ENCODE data around the gene GOLGB1.
"Not testable (repeated sequence)": the region's sequence is repeated elsewhere in the genome, so short reads cannot be mapped to it uniquely, and the experiment has no call there.

Gene GOLGB1

DNA sequence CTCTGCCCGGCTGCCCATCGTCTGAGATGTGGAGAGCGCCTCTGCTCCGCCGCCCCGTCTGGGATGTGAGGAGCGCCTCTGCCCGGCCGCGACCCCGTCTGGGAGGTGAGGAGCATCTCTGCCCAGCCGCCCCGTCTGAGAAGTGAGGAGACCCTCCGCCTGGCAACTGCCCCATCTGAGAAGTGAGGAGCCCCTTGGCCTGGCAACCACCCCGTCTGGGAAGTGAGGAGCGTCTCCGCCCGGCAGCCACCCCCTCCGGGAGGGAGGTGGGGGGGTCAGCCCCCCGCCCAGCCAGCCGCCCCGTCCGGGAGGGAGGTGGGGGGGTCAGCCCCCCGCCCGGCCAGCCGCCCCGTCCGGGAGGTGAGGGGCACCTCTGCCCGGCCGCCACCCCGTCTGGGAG is 60.8 kb downstream of the GOLGB1 start:
- not testable (repeated sequence) for DNase-seq (ENCODE audit: low spot score)

DNA sequence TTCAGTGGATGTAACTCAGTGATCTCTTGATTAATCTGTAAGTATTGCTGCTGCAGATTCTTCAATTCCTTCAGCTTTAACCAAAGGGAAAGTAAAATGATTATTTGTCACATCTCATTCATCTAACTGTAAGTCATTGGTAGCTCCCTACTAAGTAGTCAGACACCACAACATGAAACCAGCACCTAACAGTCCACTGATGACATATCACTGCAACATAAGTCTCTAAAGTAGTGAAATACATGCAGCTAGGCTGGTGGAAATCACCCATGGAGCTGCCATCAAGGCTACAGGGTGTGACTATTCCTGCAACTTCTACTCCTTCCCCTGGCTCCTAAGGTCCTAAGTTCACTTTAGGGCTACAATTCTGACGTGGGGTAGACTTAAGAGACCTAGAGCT is 67.7 kb downstream of the GOLGB1 start:
- DNase-seq (ENCODE audit: low spot score) = no peak

DNA sequence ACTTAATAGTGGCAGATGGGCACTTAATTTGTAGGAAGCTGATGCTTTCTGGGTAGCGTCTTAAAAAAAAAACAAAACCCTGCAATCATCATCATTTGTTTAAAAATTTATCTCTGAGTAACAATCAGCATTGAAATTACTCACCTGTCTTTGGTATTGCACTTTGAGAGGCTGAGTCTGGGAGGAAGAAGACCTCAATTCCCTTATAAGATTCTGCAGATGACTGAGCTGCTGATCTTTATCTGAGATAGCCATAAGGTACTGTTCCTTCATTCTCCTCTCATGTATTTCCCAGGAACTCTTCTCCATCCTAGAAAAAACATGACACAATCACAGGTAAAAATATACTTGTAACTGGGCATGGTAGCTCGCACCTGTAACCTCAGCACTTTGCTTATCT is 72.4 kb downstream of the GOLGB1 start:
- DNase-seq (ENCODE audit: low spot score) = no peak

DNA sequence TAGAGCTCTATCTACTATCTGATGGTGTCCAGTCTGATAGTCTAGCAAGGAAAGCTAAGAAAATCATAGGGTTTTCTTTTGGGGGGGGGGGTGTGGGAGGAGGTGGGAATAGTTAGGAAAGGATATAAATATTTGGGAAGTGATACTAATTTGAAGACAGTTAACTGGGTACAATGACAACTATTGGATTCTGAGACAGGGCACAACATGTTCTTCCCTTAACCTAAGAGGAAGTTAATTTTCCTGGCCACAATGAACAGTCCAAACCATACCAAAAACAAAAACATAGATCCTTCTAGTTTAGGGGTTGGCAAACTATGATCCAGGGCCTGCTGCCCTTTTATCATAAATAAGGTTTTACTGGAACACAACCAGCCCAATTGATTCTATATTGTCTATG is 78.9 kb downstream of the GOLGB1 start:
- no peak for DNase-seq (ENCODE audit: low spot score)

DNA sequence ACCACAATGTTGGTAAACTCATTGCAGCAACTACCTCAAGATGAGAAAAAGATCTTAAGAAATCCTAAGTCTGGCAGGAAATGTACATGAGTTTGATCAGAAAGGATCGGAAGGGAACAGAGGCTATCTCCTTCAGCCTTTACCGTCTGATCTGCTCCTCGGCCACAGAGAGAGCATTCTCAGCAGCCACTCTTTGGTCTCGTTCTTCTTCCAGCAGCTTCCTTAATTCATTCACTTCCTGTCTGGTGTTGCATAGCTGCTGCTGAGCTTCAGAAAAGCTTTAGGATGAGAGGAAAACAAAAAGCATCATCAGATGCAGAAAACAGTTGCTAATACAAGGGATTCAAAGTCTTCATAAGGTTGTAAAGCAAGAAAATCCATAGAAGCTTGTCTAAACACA is 82.2 kb downstream of the GOLGB1 start:
- DNase-seq (ENCODE audit: low spot score) = no peak

DNA sequence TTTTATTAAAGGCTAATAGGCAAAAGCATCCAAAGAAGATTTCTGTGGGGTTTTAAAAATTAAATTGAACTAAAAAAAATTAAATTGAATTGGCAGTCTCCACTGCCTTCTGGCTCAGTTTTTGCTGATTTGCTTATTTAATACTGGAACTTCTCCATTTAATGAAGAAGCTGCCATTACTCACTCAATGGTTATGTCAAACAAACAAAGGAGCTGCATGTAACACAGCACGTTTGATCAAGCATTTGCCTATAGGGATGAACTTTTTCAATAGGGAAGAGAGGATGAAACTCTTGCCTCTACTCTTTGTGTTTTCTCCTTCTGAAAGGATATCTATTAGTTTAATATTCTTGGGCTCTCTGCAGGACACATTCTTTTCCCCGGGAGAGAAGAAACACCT is 84.1 kb downstream of the GOLGB1 start:
- DNase-seq (ENCODE audit: low spot score) = no peak

DNA sequence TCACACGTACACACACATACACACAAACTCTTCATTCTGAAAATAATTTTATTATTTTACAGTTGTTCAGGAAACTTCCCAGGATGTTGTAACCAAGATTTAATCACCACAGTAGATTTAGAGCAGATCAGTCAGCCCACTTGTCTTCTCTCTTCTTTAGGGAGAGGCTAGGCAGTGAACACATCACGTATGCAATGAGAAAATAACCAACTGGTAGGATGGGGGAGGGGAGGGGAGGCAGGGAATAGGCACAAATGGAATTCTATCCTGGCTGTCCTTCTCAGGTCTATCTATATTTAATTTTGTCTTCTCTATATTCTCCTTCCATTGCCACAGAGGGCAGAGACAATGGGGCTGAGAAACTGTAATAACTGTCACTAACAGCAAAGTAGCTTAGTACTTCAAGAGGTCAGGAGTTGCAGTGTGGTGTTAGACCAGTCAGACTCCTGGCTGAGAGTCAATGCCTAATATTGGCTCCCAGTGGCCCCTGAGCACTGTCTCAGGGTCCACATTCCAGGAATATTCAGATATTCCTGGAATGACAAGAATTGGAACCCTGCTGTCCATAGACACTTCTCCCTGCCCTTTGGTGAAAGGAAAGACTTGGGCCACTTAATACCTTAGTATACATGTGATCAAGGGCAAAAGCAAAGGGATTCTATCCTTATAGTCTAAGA is 86.2 kb downstream of the GOLGB1 start:
- no peak for DNase-seq (ENCODE audit: low spot score)

DNA sequence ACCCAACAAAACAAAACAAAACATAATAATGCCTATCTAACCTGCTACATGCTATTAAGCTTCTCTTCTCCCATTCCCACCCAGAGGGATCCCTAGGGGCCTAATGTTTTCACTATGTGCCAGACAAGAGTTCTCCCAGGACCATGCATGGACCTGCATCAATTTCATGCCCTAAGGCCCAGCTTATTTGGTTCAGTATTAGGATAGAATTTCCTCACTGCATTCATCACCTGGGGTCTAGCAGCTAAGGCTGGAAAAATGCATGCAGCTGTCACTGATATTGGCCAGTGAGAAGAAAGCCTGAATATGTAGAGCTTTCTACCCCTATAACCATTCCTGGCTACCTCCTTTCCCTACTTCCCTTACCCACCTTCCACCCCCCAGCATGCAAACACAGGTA is 86.8 kb downstream of the GOLGB1 start:
- DNase-seq (ENCODE audit: low spot score) = no peak

DNA sequence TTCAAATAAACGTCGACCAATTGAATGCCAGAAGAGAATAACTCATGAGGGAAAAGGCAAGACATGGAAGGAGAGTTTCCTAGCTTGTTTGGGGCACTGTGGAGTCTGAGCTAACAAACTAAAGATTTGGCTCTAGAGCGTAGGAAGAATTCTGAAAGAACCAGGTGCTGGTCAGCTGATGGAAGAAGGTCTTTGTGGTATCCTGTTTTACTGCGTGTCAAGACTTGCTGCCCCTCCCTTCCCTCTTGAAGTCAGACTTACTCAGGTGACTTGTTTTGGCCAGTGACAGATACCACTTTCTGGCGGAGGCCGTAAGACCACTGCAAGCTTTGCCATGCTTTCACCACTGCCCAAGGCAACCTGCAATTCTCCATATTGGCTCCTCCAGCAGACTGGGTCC is 88.2 kb downstream of the GOLGB1 start:
- no peak for DNase-seq (ENCODE audit: low spot score)

DNA sequence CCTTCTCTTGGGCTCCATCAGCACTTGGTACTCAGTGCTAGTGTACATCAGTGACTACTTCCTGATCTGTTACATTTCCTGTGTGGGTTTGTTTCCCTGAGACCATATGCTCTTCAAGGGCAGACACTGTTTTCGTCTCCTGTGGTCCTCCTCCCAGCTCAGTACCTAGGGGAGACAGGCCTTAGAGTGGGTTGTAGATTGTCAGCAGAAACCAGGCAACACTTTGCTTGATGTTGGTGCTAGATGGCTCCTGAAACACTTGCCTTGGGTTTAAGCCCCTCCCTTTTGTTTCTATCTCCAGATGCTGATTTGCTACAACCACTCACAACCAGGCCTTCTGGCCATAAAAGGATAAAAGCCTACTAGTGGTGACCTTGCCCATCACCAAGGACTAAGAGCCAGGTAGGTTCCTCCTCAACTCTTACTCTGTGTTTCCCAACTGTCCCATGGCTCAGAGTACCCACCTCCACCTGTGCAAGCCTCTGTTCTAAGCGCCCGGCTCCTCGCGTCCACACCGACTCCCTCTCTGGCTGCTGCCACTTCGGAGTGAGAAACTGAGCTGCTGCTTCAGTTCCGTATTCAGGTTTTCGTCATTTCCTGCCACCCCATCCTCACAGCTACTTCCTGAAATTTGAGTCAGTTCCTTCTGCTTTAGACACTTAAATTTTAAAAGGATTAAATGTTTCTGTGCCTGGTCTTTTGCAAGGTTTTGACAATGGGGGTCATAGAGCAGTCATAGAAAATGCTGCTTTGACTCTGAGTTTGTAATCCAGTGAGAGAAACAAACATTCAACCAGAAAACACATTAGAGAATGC is 89.0 kb downstream of the GOLGB1 start, which contains the start of gene HCLS1:
TSS of gene HCLS1 (minus strand) at position 548 of the 816 bp plus-strand sequence. CDS start 2,556 bp downstream, outside the sequence.
- no peak for DNase-seq (ENCODE audit: low spot score)

DNA sequence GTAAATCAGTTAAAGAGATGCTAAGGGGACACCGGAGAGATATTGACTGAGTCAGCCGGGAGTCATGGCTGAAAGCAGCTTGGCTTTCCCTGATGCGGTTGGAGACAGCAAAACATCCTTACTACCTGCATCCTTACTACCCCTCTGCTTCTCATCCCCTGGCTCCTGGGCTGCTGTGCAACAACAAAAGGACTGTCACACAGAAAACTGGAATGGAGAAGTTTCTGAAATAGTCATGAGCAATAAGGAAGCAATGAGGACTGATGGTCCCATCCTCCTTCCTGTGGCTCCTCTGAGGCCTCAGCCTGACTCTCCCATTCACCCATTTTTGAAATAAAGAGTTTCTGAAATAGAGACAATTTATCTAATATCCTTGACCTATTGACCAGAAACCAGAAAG is 90.0 kb downstream of the GOLGB1 start:
- DNase-seq (ENCODE audit: low spot score) = no peak

DNA sequence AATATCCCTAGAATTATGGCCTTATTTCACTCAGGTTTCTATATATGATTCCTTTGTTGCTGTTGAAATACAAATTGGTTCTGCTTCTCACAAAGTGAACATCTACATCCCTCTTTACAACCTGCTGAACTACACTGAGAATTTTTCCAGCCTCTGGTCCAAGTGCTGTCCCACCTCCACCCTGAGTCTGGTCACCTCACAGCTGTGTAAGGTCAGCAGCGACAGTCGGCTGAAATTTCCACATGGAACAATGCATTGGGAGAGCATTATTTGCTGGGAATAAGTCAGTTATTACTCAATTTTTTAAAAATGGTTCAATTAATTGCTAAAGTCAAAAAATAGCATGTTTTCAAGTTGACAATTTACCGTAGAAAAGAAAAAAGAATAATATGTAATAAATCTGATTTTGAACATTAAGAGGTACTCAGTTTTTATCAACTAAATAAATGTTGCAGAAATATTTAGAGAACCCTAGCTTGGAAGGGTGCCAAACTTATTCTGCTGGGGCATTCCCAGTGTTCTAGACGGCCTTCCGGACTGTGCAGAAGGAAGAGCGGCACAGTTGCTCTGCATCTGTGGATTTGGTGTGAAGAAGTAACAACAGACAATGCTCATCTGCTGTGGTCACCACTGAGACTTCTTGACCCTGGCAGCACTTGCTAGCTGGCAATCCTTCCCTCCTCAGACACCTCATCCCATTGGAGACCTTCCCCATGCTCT is 90.7 kb downstream of the GOLGB1 start:
- no peak for DNase-seq (ENCODE audit: low spot score)

DNA sequence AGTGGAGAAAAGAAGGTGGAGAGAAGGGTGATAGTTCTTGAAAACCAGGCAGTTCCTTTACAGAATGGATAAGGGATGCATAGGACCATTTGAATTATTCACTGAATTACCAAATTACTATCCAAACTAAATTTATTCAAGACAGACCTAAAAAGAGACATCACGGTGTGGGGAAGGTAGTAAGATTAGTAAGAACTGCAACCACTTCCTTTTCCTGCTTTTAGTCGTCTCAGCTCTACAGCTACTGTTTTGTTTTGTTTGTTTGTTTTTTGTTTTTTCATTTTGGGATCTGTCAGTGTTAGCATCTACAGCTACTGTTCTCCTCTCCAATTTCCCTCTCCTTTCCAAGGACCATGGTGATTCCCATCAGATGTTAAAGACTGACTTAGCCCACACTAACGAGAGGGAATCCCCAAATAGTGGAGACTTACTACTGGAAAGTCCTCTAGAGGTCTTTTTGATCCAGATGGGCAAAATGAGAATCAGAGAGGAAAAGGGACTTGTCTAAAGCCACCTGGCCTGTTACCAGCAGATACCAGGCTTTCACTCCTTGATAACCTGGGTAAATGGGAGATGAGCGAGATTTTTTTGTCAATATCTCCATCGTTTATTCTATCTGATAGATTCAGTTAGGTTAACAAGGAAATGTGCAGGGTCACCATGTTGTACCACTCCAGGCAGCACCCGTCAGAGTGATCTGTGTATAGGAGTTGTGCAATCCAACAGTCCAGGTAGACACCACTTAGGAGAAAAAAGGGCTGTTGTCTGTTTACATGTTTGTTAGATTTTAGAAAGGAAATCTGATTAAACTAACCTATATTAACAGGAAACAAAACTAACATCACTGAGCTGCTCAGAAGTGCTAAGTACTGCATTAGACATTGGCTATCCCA is 94.8 kb downstream of the GOLGB1 start:
- DNase-seq (ENCODE audit: low spot score) = no peak

DNA sequence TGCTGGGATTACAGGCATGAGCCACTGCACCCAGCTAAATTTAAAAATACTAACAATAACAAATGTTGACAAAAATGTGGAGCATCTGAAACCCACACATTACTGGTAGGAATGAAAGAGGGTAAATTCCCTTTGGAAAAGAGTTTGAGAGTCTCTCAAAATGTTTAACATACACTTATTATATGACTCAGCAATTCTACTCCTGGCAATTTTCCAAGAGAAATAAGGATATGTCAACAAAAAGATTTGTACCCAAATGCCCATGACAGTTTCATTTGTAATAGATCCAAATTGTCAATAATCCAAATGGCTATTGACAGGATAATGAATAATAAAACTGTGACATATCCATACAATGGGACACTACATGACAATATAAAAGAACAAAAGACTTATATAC is 97.9 kb downstream of the GOLGB1 start:
- DNase-seq (ENCODE audit: low spot score) = no peak

DNA sequence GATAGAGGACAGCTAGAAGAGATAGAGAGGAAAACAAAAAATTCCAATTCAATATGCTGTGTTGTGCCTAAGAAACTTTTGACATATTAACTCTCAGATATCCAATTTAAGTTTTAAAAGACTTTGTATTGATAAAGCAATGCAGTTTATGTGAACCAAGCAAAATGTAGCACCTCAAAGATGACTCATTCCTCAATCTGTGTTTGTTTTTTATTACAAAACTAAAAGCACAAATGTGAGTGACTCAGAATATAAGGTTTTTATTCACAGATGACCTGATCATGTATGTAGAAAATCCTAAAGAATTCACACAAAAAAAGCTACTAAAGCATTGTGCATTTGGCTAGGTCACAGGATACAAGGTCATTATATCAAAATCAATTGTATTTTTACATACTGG is 99.9 kb downstream of the GOLGB1 start:
- DNase-seq (ENCODE audit: low spot score) = no peak

DNA sequence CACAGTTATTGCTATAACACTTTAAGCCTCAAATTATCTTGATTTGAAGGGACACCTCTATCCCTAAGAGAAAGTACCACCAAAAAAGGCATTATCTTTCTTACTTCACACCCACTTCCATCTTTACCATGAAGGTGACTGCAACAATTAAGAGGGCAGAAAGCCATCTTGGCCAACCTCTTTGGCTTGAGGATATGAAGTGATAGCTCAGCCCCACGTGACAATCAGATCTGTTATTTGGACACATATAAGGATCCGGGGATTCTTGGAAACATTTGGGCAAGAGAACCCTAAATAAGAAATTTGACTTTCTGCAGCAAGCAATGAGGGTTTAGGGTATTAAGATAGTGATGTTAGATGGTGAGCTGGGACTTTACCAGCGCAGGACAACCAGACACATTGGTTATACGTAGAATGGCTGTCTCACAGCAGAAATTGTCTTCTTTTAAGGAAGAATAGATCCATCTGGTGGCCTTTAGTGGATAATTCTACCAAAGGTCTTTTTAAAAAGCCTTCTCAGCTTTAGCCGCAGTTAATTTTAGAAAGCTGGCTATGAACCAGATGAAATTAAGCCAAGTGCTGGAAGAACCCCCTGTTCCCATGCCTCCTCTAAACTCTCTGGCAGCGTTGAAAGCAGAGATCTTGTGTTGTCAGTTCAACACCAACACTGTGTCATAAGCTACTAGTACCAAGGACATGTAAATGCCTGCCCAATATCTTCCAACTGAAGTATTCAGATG is 101.2 kb downstream of the GOLGB1 start:
- DNase-seq (ENCODE audit: low spot score) = no peak

DNA sequence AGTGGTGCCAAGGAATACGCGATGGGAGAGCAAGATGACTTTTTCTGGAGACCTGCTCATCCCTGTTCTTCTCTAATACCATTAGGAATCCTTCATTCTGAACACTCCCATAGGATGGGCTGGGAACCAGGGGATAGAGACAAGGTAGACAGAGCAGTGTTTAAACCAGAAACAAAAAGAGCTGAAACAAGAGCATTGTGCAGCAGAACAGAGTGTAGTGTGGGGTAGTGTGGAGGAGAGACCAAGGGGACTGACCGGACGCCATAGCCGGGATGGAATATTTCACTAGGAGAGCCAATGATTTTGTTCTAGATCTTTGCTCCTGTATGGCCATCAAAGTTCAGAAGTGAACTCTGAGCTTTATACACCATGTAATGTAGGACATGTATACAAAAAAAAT is 104.5 kb downstream of the GOLGB1 start:
- no peak for DNase-seq (ENCODE audit: low spot score)

DNA sequence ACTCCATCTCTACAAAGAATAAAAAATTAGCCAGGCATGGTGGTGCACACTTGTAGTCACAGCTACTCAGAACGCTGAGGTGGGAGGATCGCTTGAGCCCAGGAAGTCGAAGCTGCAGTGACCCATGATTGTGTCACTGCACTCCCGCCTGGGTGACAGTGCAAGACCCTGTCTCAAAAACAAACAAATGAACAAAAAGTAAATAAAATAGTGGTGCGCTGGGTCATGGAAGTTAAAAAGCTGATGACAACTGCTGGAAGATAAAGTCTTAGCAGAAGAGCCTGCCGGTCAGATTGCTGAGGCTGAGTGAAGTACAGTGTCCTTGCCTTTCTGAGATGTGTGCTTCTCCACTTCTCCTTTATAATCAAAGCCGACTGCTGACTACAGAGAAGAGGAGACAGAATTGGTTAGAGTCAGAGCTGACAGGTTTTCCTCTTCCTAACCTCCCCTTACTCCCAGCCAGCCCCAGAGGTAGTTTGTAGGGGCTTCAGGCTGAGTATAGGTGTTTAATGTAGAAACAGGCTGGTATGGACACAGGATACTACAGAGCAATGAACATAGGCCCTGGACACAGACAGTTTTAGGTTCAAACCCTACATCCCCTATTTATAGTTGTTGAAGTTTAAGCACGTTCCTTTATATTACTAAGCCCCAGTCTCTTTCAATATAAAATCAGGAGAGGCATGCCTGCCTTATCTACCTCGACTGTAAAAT is 106.8 kb downstream of the GOLGB1 start:
- DNase-seq (ENCODE audit: low spot score) = no peak

DNA sequence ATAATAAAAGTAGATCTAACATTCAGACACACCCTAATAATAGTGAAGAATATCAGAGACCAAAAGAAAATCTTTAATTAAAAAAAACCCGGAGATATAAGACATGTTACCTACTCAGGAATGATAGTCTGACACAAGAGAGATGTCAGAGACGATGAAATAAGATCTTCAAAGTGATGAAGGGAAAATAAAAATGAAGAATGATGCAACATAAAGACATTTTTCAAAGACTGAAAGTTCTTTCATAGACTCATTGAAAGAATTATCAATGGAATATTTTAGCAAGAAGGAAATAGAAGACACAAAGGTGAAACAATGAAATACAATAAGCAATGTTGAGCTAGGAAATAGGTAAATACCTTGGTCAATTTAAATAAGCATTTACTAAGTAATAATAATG is 108.4 kb downstream of the GOLGB1 start:
- no peak for DNase-seq (ENCODE audit: low spot score)

DNA sequence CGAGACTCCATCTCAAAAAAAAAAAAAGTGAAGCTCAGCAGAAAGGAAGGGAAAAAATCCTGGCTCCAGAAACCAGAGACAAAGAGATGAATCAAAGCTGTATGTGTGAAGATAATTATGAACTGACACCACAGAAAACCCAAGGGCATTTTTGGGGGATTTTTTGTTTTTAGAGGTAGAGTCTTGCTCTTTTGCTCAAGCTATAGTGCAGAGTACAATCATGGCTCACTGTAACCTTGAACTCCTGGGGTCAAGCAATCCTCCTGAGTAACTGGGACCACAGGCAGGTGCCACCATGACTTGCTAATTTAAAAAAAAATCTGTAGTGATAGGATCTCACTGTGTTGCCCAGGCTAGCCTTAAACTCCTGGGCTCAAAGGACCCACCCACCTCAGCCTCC is 111.6 kb downstream of the GOLGB1 start:
- DNase-seq (ENCODE audit: low spot score) = no peak

DNA sequence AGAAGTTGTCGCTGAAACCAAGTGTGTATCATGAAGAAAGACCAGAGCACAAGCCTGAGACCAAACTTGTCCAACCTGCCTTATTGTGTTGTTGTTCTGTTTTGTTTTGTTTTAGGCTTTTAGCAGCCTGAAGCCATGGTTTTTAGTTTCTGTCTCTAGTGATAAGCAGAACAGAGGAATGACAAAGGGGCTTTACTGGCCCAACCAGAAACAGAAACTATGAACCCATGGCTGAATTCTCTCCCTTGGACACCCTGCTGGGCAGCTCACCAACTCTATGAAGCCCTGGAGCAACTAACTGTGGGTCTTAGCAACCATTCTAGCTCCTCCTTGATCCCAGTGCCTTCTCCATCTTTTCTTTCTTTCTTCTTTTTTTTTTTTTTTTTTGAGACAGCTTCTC is 119.2 kb downstream of the GOLGB1 start:
- DNase-seq (ENCODE audit: low spot score) = no peak
